HG03520 (cell line): ENCODE data around the gene PHC2.

Experiments
- ATAC-seq: cut with Tn5 transposase; IDR thresholded peaks from one replicate; pipeline ENCODE4 v1.9.1; 2021; ENCODE audit warnings: mild to moderate bottlenecking, moderate library complexity; ENCODE audit not compliant: unreplicated experiment

Gene PHC2

GRCh38 chr1:33454646-33455282 lies 23.9 kb upstream of the PHC2 start:
- no peak for ATAC-seq

GRCh38 chr1:33446590-33446989 lies 15.7 kb upstream of the PHC2 start:
- ATAC-seq = no peak

- ATAC-seq = no peak
Measured at GRCh38 chr1:33445108-33445507, 14.2 kb upstream of the PHC2 start.

GRCh38 chr1:33443705-33444180 lies 12.8 kb upstream of the PHC2 start:
- ATAC-seq = no peak

DNA sequence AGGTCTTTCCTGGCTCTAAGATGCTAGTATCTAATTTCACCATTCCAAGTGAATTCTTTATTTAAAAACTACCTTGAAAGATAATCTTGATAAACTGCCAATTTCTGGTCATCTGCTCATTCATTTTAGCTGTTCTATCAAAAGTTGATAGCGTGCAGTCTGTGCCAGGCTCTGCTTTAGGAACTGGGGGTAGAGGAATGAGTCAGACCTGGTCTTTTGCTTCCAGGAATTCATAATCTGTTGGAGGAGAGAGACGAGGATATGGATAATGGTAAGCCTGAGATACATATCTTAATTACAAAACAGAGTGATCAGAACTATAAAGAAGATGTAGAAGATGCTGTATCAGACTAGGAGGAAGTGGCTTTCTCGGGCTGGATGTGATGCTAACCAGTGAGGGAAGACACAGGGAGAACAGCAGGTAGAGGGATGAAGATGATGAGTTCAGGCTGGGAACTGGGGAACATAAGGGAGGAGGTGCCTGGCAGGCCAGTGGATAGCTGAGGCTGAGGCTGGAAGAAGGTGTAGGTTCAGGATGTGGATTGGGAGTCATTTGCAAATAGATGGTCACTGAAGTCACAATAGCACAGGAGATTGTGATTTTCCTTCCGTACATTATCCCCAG lies 12.3 kb upstream of the PHC2 start:
- no peak for ATAC-seq

DNA sequence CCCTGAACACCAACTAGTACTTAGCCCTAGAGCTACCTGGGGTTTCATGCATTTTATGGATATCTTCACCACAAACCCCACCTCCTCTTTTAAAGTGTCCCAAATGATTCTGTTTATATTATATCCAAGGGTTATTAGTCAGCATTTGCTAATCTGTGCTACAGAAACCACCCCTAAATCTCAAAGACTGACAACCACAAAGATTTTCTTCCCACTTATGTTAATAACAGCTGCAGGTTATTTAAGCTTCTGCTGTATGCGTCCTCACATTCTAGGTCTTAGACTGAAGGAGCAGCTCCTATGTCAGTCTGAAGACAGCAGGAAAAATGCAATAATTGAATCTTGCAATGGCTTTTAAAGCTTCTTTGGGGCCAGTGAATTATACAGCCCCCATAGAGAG lies 11.2 kb upstream of the PHC2 start:
- no peak for ATAC-seq

DNA sequence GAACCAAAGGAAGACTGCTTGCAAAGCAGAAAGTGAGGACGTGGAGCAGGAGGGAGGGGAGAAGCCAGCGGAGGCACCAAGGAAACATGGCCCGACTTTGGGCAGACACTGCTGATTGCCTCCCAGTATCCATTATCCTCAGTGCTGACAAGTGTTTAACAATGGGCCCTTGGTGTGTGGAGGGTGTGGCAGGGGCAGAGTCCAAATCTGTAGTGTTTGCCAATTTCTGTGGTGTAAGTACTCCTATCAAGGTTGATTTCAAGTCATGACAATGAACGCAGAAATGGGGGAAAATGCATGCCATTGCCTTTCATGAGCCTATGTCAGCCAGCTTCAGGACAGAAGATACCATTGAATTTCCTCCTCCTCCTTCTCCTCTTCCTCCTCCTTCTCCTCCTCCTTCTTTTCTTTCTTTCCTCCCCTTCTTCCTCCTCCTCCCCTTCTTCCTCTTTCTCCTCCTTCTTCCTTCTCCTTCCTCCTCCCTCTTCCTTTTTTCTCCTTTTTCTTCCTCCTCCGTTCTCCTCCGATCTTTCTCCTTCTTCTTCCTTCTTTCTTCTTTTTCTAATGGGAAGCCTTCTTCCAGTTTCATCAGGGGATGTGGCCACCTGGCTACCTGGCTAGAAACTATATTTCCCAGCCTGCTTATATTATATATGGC lies 10.3 kb upstream of the PHC2 start:
- no peak for ATAC-seq

DNA sequence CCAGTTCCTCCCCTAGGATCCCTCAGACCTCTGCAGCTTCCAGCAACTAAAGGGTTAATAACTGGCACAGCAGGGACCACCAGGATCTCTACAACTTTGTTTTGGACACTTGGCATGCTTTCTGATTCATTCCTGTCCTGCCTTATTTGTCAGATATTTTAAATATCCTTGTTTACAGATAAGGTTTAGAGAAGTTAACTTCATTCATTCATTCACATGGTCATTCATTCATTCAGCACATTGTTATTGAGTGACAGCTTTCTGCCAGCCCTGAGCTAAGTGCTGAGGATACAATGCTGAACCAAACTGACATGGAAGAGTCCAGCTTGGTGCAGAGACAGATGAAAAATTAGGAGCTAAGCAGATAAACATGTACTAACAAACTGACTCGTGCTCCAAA lies 8.8 kb upstream of the PHC2 start:
- ATAC-seq = no peak

- ATAC-seq = no peak
Measured at GRCh38 chr1:33438364-33439160, 7.7 kb upstream of the PHC2 start.

DNA sequence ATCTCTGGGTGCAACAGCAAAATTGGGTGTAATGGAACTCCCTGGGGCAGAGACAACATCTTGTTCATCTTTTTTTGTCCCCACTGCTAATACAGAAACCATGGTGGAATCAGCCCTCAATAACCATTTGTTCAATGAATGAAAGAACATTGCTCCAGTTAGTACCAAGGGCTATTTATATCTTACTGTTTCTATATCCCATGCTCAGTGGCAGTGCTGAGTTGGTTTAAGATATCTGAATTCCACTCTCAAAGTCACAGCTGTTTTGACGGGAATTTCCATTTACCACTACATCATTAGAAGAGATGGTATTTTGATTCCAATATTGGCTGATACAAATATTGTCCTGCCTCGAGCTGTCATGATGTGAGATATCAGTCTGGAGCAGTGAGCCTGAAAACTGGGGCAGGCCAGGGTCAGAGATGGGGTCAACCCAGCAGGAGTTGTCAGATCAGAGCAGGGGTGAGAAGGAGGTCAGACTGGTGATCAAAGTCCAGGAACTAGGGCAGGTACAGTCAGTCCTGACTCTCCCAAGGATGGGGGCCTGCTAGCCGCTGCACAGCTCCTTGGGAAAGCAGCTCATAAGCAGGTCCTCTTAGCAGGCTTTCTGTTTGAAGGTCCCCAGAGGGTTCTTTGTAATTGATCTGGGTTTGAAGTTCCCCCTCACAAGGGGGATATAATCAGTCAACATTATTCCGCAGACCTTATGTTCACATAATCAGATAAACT lies 5.8 kb upstream of the PHC2 start:
- ATAC-seq = no peak

- no peak for ATAC-seq
Measured at GRCh38 chr1:33435096-33435820, 4.4 kb upstream of the PHC2 start.

DNA sequence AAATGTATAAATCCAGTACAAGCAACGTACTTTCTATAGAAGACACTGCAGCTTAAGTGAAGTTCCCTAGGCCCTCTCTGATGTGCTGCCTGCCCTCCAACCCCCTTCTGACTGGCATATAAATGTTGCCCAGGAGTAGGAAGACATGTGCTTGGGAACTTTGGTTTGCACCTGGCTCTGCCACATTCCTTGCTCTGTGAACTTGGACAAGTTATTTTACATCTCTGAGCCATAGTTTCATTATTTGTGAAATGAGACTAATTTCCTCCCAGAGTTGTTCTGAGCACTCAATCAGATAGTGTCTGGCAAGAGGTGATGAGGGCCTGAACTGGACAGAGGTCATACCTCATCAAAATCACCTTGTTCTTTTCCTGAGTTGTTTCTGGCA lies 3.5 kb upstream of the PHC2 start:
- no peak for ATAC-seq

- ATAC-seq = no peak
Measured at GRCh38 chr1:33433509-33434362, 2.8 kb upstream of the PHC2 start.

- ATAC-seq = no peak
Measured at GRCh38 chr1:33429856-33430691, 821 bp downstream of the PHC2 start.

DNA sequence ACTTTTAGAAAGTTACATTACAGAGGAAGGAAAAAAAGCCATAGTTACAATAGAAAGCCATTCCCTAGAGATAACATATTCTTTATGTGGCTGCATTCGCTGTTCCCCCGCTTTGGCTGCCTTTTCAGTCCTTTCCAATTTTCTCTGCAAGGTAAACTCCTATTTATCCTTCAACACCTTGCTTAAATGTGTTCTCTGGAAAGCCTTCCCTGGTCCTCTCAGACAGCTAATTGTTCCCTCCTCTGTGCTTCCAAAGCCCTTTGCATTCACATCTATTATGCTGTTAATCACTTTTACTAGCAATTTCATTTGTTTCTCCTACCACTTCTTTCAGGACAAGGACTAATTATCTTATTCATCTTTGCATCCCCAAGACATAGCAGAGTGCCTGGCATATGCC lies 1.6 kb downstream of the PHC2 start:
- no peak for ATAC-seq

- no peak for ATAC-seq
Measured at GRCh38 chr1:33428661-33429060, 2.2 kb downstream of the PHC2 start.

GRCh38 chr1:33426916-33427315 lies 4.0 kb downstream of the PHC2 start:
- ATAC-seq = no peak

DNA sequence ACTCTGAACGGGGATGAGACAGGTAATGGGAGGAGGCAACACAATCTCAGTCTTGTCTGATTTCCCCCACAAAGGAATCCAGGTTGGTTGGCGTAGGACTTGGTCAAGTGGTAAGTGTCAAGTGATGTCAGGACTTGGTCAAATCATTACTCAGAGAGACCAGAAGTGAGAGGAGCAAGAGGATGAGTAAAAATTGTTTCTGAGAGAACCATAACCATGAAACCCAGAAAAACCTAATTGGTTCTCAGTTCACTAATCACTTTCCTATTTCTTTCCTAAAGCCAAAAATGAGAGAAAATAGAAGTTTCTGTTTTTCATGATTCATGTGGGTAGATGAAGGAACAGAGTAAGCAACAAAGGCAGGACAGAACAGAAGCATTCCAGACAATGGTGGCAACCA lies 5.0 kb downstream of the PHC2 start:
- ATAC-seq = no peak
